A172 (cell line): ENCODE data around the gene TMEM198. TPM values are rescaled to one million over a fixed set of nuclear protein-coding genes. Genes with fewer than 3 reads are reported as not detected.
A peak's percentile ranks its signal among the peaks of the same experiment; 100 is the strongest.

Experiments
- DNase-seq: peaks from one replicate; pipeline ENCODE4 v3.0.0-alpha.2; 2015; ENCODE audit warnings: low spot score
- total RNA-seq: library from RNA; depleted of rRNA; stranded (reverse); fragments of >200 nt; shearing (Covaris generic); gene quantifications from 2 replicates; pipeline ENCODE4 v1.2.3, GENCODE V29; 2014

The TMEM198 gene
- total RNA-seq, 1 experiment from 2014 or later, result 1.4 TPM

GRCh38 chr2:219525533-219526232 is 18.1 kb upstream of the TMEM198 start:
- no peak for DNase-seq

- DNase-seq, result no peak
Measured at GRCh38 chr2:219526320-219527075, 17.3 kb upstream of the TMEM198 start.

GRCh38 chr2:219527076-219527394 is 16.8 kb upstream of the TMEM198 start:
- no peak for DNase-seq

GRCh38 chr2:219527472-219527871 is 16.4 kb upstream of the TMEM198 start:
- DNase-seq, result no peak

GRCh38 chr2:219530048-219530963 is 13.5 kb upstream of the TMEM198 start:
- peak; percentile 86 for DNase-seq

GRCh38 chr2:219531639-219532377 is 12.0 kb upstream of the TMEM198 start:
- DNase-seq, result no peak

GRCh38 chr2:219532378-219532649 is 11.5 kb upstream of the TMEM198 start:
- DNase-seq, result no peak

GRCh38 chr2:219533930-219534661 is 9.7 kb upstream of the TMEM198 start:
- DNase-seq, result no peak

GRCh38 chr2:219536425-219536824 is 7.4 kb upstream of the TMEM198 start:
- no peak for DNase-seq

- no peak for DNase-seq
Measured at GRCh38 chr2:219536967-219537366, 6.9 kb upstream of the TMEM198 start.

GRCh38 chr2:219537657-219538488 is 6.0 kb upstream of the TMEM198 start:
- DNase-seq, result no peak

GRCh38 chr2:219538504-219538951 is 5.3 kb upstream of the TMEM198 start:
- no peak for DNase-seq

- DNase-seq, result no peak
Measured at GRCh38 chr2:219538956-219539788, 4.7 kb upstream of the TMEM198 start.

GRCh38 chr2:219539926-219540678 is 3.7 kb upstream of the TMEM198 start:
- no peak for DNase-seq

GRCh38 chr2:219540784-219541504 is 2.9 kb upstream of the TMEM198 start:
- DNase-seq, result no peak

- DNase-seq, result no peak
Measured at GRCh38 chr2:219541611-219542180, 2.1 kb upstream of the TMEM198 start.

GRCh38 chr2:219542931-219543595 is 765 bp upstream of the TMEM198 start:
- DNase-seq, result peak; percentile 24
